ENCODE results near the gene OVOL1.

DNA sequence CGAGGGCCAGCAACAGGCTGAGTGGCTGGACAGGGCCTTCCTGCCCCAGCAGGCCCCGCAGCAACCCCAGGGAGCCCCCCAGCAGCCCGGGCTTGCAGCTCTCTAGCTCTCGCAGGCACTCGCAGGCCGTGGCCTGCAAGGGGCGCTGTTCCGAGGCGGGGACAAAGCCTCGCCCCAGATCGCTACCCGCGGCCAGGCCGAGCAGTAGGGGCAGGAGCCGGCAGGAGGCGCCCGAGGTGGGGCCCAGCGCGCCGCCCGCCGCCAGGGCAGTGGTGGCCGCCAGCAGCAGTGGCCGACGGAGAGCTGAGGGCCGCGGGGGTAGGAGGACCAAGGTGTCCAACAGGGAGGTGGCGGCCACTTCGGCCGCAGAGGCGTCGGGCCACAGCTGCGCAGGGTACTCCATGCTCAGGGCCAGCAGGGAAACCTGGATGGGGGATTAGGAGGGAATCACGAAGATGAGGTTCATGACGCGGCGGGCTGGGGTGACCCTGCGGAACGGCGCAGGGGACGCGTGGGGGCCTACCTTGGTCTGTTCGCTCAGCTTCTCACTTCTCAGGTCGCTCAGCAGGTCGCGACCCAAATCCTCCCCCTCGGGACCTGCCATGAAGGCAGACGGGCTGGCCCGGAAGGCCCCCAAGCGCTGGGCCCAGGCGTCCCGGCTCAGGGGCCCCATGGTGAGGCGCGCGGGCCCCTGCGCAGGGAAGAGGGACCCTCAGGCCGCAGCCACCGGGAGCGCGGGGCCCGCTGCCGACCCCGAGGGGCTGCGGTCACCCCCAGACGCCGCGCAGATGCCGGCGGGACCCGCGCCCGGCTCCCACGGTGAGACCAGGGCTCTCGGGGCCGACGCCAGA is 6.7 kb upstream of the OVOL1 start:
- TF ChIP-seq KDM1A (CRISPR knock-in tag; IDR thresholded peaks at IDR 0.05) (no peak), RBM22 (optimal IDR thresholded peaks at IDR 0.05; ENCODE audit: low read length) (no peak), RAD21 (CRISPR knock-in tag; IDR thresholded peaks at IDR 0.05) (peak; percentile 80), BHLHE40 (IDR thresholded peaks at IDR 0.05; ENCODE audit: low read length) (no peak), SP1 (IDR thresholded peaks at IDR 0.05) (no peak), SP1 (CRISPR knock-in tag; IDR thresholded peaks at IDR 0.05) (peak; percentile 29; the same call in 1 of the 2 replicates), ZNF232 (CRISPR knock-in tag; IDR thresholded peaks at IDR 0.05; ENCODE audit: borderline replicate concordance) (no peak), POLR2A (IDR thresholded peaks at IDR 0.05; ENCODE audit: insufficient read depth in 1 of 2, low read depth in 2 of 2, low read length in 2 of 2) (peak in 1 of 2 experiments; percentile 19; a peak in 1 of 4 replicates), ZNF652 (CRISPR knock-in tag; IDR thresholded peaks at IDR 0.05; ENCODE audit: borderline replicate concordance, low read depth) (no peak), RNF2 (conservative IDR thresholded peaks at IDR 0.05; ENCODE audit: low read depth) (no peak), CEBPB (IDR thresholded peaks at IDR 0.05; ENCODE audit: borderline replicate concordance, low read depth, low read length) (no peak; the same call in none of the 2 replicates), SRF (IDR thresholded peaks at IDR 0.05; ENCODE audit: low read depth, low read length) (no peak)
- TF ChIP-seq, protein P1, sequence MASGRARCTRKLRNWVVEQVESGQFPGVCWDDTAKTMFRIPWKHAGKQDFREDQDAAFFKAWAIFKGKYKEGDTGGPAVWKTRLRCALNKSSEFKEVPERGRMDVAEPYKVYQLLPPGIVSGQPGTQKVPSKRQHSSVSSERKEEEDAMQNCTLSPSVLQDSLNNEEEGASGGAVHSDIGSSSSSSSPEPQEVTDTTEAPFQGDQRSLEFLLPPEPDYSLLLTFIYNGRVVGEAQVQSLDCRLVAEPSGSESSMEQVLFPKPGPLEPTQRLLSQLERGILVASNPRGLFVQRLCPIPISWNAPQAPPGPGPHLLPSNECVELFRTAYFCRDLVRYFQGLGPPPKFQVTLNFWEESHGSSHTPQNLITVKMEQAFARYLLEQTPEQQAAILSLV (CRISPR knock-in tag; IDR thresholded peaks at IDR 0.05; ENCODE audit: borderline replicate concordance) = no peak
- TF ChIP-seq, protein P2, sequence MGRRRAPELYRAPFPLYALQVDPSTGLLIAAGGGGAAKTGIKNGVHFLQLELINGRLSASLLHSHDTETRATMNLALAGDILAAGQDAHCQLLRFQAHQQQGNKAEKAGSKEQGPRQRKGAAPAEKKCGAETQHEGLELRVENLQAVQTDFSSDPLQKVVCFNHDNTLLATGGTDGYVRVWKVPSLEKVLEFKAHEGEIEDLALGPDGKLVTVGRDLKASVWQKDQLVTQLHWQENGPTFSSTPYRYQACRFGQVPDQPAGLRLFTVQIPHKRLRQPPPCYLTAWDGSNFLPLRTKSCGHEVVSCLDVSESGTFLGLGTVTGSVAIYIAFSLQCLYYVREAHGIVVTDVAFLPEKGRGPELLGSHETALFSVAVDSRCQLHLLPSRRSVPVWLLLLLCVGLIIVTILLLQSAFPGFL (CRISPR knock-in tag; IDR thresholded peaks at IDR 0.05) = no peak

All from HepG2 (cell line).